GM13977 (cell line): ENCODE results near the gene NXPH2.

ENCODE experiments used
- DNase-seq: peaks from one replicate; pipeline ENCODE4 v3.0.0; 2012; ENCODE audit warnings: low spot score
- in situ Hi-C: fragments of 300-500 bp; cut with MboI; formaldehyde crosslinking; loops from one replicate; pipeline ENCODE4 v1.12.0; 2022; ENCODE audit warnings: low sequenced_read_pairs, low pct_unique_long_range_greater_than_20kb, mixed read lengths, inconsistent platforms; ENCODE audit not compliant: unreplicated experiment
- TF ChIP-seq, protein P1 (sequence below): IDR thresholded peaks from 2 replicates; pipeline ENCODE4 v1.5.1; 2012; ENCODE audit warnings: mild to moderate bottlenecking, control low read depth; ENCODE audit not compliant: insufficient read depth; ENCODE audit errors: extremely low read depth, missing control alignments

NXPH2 gene

GRCh38 chr2:138637686-138638085 lies 142.5 kb downstream of the NXPH2 start:
- TF ChIP-seq, protein P1, sequence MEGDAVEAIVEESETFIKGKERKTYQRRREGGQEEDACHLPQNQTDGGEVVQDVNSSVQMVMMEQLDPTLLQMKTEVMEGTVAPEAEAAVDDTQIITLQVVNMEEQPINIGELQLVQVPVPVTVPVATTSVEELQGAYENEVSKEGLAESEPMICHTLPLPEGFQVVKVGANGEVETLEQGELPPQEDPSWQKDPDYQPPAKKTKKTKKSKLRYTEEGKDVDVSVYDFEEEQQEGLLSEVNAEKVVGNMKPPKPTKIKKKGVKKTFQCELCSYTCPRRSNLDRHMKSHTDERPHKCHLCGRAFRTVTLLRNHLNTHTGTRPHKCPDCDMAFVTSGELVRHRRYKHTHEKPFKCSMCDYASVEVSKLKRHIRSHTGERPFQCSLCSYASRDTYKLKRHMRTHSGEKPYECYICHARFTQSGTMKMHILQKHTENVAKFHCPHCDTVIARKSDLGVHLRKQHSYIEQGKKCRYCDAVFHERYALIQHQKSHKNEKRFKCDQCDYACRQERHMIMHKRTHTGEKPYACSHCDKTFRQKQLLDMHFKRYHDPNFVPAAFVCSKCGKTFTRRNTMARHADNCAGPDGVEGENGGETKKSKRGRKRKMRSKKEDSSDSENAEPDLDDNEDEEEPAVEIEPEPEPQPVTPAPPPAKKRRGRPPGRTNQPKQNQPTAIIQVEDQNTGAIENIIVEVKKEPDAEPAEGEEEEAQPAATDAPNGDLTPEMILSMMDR: no peak
- in situ Hi-C loops: no loop called here

DNA sequence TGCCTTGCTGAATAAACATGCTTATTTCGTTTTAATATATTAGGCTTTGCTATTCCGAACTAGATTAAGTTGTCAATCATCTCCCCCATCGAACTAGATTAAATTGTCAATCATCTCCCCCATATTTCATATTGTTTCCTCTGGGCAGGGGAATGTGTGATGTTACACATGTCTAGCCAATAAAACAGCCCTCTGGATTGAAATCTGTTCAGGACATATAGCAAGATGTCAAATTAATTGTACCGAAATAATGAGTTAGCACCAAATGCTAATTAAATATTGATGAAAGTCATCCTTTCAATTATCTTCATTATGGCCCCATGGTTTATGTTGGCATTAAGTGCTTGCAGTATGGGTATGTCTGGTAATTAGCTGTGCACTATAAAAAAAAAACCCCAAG lies 143.1 kb downstream of the NXPH2 start:
- DNase-seq: no peak
- in situ Hi-C loops: no loop called here
- TF ChIP-seq, protein P1: no peak

More at GRCh38 chr2:138637686-138638085, 142.5 kb downstream of the NXPH2 start:
- DNase-seq: no peak

DNA sequence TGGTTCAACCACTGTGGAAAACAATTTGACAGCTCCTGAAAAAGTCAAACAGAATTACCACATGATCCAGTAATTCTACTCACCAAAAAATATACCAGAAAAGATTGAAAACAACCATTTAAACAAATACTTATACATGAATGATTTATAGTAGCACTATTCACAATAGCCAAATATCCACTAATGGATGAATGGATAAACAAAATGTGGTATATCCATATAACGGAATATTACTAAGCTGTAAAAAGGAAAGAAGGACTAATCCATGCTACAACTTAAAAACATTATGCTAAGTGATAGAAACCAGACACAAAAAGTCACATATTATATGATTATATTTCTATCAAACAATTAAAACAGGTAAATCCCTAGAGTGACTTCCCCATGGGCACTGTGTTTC lies 147.1 kb downstream of the NXPH2 start:
- no peak for DNase-seq
- TF ChIP-seq, protein P1: no peak
- in situ Hi-C loops: no loop called here

DNA sequence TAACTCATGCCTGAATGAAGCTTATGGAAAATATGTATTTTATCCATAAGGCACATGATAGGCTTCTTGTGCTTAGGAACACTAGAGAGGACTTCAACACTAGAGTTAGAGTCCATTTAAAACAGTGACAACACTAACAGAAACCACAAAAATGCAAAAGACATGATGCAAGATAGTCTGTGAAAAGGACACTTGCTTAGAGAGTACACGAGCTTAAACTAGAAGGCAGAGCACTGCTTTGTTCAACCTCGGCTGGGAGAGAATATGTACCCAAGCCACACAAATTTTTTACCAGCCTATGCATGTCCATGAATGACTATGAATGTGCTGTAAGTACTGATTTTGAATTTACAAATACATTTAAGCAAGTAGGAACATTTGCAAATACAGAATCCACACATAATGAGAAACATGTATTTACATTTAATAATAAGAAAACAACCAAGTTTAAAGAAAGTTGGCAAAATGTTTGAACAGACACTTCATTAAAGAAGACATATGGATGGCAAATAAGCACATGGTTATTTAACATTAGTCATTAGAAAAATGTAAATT lies 148.0 kb downstream of the NXPH2 start:
- in situ Hi-C loops: no loop called here
- DNase-seq: no peak
- TF ChIP-seq, protein P1: no peak

DNA sequence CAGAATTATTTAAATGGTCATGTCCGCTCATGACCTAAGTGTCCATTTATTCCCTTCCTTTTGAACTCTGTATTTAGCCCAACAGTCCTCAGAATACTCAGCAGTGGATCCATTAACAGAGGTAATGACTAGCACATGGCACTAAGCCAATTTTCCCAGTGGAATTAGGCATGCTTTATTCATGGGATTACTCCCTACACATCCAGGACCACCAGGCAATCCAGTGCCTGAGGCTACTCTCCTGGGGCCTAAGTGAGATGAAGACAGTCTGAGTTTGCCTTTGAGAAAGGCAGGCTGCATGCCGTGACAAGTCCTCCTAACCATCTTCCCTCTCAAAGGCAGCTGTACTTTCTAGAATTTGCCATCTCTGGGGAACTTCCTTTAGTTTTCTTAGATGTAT lies 150.0 kb downstream of the NXPH2 start:
- in situ Hi-C loops: no loop called here
- DNase-seq: no peak
- TF ChIP-seq, protein P1: no peak

GRCh38 chr2:138626148-138626547 lies 154.0 kb downstream of the NXPH2 start:
- TF ChIP-seq, protein P1: no peak
- in situ Hi-C loops: no loop called here
- no peak for DNase-seq
